A549 (cell line): Measurements from ENCODE around the gene CYP4F2. TPM values are rescaled to one million over a fixed set of nuclear protein-coding genes. Genes with fewer than 3 reads are reported as not detected.

Experiments
- ATAC-seq, 2 experiments: fragments of 200-7000 bp in 1 of 2; fragments of >200 bp in 1 of 2; cut with Nextera tagmentation in 1 of 2; cut with Tn5 transposase in 1 of 2; 3 replicates each; pipeline versions ENCODE4 v1.8.0 to v1.9.1; 2018 to 2020; ENCODE audit warnings: mild to moderate bottlenecking in 1 of 2, moderate library complexity in 1 of 2
- CTCF ChIA-PET: fragments of 300-600 bp; sonication (Branson Sonifier 250); formaldehyde crosslinking; extraction: SDS; loops from one replicate; lab custom pipeline; 2021; ENCODE audit warnings: antibody characterized with exemption, inconsistent platforms; lab: Yijun Ruan, JAX
- POLR2A ChIA-PET: fragments of 350-600 bp; formaldehyde crosslinking; extraction: SDS; loops from one replicate; lab custom pipeline; 2021; ENCODE audit warnings: antibody characterized with exemption, inconsistent platforms; lab: Yijun Ruan, JAX
- DNase-seq, 2 experiments: peaks; one replicate each; pipeline versions ENCODE4 v3.0.0 to v3.0.0-alpha.2; 2011 to 2016; ENCODE audit warnings: low read depth in 1 of 2, low spot score in 1 of 2
- FAIRE-seq: peaks from 2 replicates; lab custom pipeline; 2011; peaks lifted over from hg19 to GRCh38; lab: Jason Lieb, UNC
- H3K27ac ChIP-seq, 2 experiments: fragments of >200 bp; sonication (Bioruptor Twin); formaldehyde crosslinking; 3 replicates each; pipeline ENCODE4 v1.5.1; 2016 to 2017
- H3K4me1 ChIP-seq: fragments of >200 bp; sonication (Bioruptor Twin); formaldehyde crosslinking; 3 replicates; pipeline ENCODE4 v1.6.1; 2016
- H3K4me2 ChIP-seq: fragments of >200 bp; sonication (Bioruptor Twin); formaldehyde crosslinking; 3 replicates; pipeline ENCODE4 v1.6.1; 2016
- H3K4me3 ChIP-seq: fragments of >200 bp; sonication (Bioruptor Twin); formaldehyde crosslinking; 3 replicates; pipeline ENCODE4 v1.5.1; 2016
- H3K9me3 ChIP-seq: fragments of >200 bp; sonication (Bioruptor Twin); formaldehyde crosslinking; 3 replicates; pipeline ENCODE4 v1.6.1; 2016
- CHD2 ChIP-seq: fragments of 150-350 bp; IDR thresholded peaks from 2 replicates; pipeline ENCODE4 v1.6.1; 2014; ENCODE audit warnings: low read length; ENCODE audit not compliant: partially characterized antibody
- E2F6 ChIP-seq: IDR thresholded peaks from 2 replicates; pipeline ENCODE4 v1.6.1; 2012; ENCODE audit warnings: low read depth, borderline replicate concordance
- EHMT2 ChIP-seq: fragments of 200-600 bp; sonication (generic); IDR thresholded peaks from 2 replicates; pipeline ENCODE4 v1.6.1; 2016; ENCODE audit warnings: antibody characterized with exemption, low read depth, mild to moderate bottlenecking, moderate library complexity
- EP300 ChIP-seq, 2 experiments: fragments of >200 bp; sonication (Bioruptor Twin); formaldehyde crosslinking; IDR thresholded peaks; 2 replicates in 1 of 2; 3 replicates in 1 of 2; pipeline ENCODE4 v1.6.1; 2016 to 2017
- FOSB ChIP-seq: fragments of 250-450 bp; sonication (Bioruptor Pico); IDR thresholded peaks from 2 replicates; pipeline ENCODE4 v1.5.0; 2020; ENCODE audit warnings: mild to moderate bottlenecking, moderate library complexity
- HMGXB4 ChIP-seq: fragments of 250-450 bp; sonication (Bioruptor Pico); IDR thresholded peaks from 2 replicates; pipeline ENCODE4 v1.5.0; 2021; ENCODE audit warnings: mild to moderate bottlenecking, moderate library complexity, borderline replicate concordance
- HOXA7 ChIP-seq: fragments of 250-450 bp; sonication (Bioruptor Pico); IDR thresholded peaks from 2 replicates; pipeline ENCODE4 v1.5.0; 2020; ENCODE audit warnings: mild to moderate bottlenecking, moderate library complexity
- HOXB5 ChIP-seq: fragments of 250-450 bp; sonication (Bioruptor Pico); IDR thresholded peaks from 2 replicates; pipeline ENCODE4 v1.5.0; 2020; ENCODE audit warnings: mild to moderate bottlenecking, moderate library complexity
- JUNB ChIP-seq: fragments of >200 bp; sonication (Bioruptor Twin); formaldehyde crosslinking; IDR thresholded peaks from 2 replicates; pipeline ENCODE4 v1.6.1; 2016
- KDM1A ChIP-seq: fragments of 200-600 bp; sonication (generic); IDR thresholded peaks from 2 replicates; pipeline ENCODE4 v1.6.1; 2016; ENCODE audit warnings: low read depth, mild to moderate bottlenecking
- KDM5A ChIP-seq: fragments of 200-600 bp; sonication (generic); IDR thresholded peaks from 2 replicates; pipeline ENCODE4 v1.6.1; 2016; ENCODE audit warnings: antibody characterized with exemption, mild to moderate bottlenecking
- NFE2L2 ChIP-seq: fragments of 150-350 bp; conservative IDR thresholded peaks from 2 replicates; pipeline ENCODE4 v1.6.1; 2014; ENCODE audit warnings: low read length
- NPAS2 ChIP-seq: fragments of 250-450 bp; sonication (Bioruptor Pico); IDR thresholded peaks from 2 replicates; pipeline ENCODE4 v1.8.0; 2022; ENCODE audit warnings: mild to moderate bottlenecking, moderate library complexity, borderline replicate concordance
- NR3C1 ChIP-seq: fragments of >200 bp; sonication (Bioruptor Twin); formaldehyde crosslinking; IDR thresholded peaks from 3 replicates; pipeline ENCODE4 v1.6.1; 2017
- POLR2AphosphoS2 ChIP-seq: conservative IDR thresholded peaks from 2 replicates; pipeline ENCODE4 v1.6.1; 2012; ENCODE audit warnings: low read length, improper control_type of control experiment, inconsistent platforms
- RARB ChIP-seq: fragments of 250-450 bp; sonication (Bioruptor Pico); IDR thresholded peaks from 2 replicates; pipeline ENCODE4 v1.8.0; 2021; ENCODE audit warnings: mild to moderate bottlenecking, moderate library complexity
- SMC3 ChIP-seq: fragments of >200 bp; sonication (Bioruptor Twin); formaldehyde crosslinking; IDR thresholded peaks from 3 replicates; pipeline ENCODE4 v1.6.1; 2018; ENCODE audit warnings: inconsistent platforms
- SREBF2 ChIP-seq: fragments of 450-650 bp; IDR thresholded peaks from 2 replicates; pipeline ENCODE4 v1.6.1; 2014; ENCODE audit warnings: mild to moderate bottlenecking, moderate library complexity
- TFCP2L1 ChIP-seq: fragments of 250-450 bp; sonication (Bioruptor Pico); IDR thresholded peaks from 2 replicates; pipeline ENCODE4 v1.5.0; 2021; ENCODE audit warnings: mild to moderate bottlenecking
- TP53 ChIP-seq: fragments of 250-450 bp; sonication (Bioruptor Pico); IDR thresholded peaks from 2 replicates; pipeline ENCODE4 v1.5.0; 2021; ENCODE audit warnings: mild to moderate bottlenecking, moderate library complexity
- USF2 ChIP-seq: fragments of 450-650 bp; IDR thresholded peaks from 2 replicates; pipeline ENCODE4 v1.6.1; 2014; ENCODE audit warnings: antibody characterized with exemption
- ZFP36 ChIP-seq: fragments of 450-650 bp; IDR thresholded peaks from 2 replicates; pipeline ENCODE4 v1.6.1; 2014; ENCODE audit warnings: borderline replicate concordance; ENCODE audit not compliant: partially characterized antibody
- ZSCAN20 ChIP-seq: fragments of 250-450 bp; sonication (Bioruptor Pico); IDR thresholded peaks from 2 replicates; pipeline ENCODE4 v1.8.0; 2022; ENCODE audit warnings: mild to moderate bottlenecking, moderate library complexity
- whole genome bisulfite sequencing: methylation state at CpG from one replicate; pipeline ENCODE4 v1.1.6; 2017; ENCODE audit errors: missing lambda C conversion rate; 5-methylcytosine and 5-hydroxymethylcytosine counted together
- polyA plus RNA-seq, 4 experiments: library from polyadenylated mRNA; depleted of rRNA in 3 of 4; stranded (reverse); fragments of >200 nt; fragmentation: RNase III in 1 of 4; extraction: RNeasy Plus Mini Kit Qiagen cat#74134 plus additional on column Dnase treatment in 1 of 4; gene quantifications; 2 replicates in 3 of 4; 3 replicates in 1 of 4; pipeline ENCODE4 v1.2.3, GENCODE V29; 2011 to 2017
- TF ChIP-seq, protein P1 (sequence below): fragments of >200 bp; sonication (Bioruptor Twin); formaldehyde crosslinking; IDR thresholded peaks from 3 replicates; pipeline ENCODE4 v1.5.1; 2016
- TF ChIP-seq, protein P2 (sequence below): fragments of 200-600 bp; sonication (generic); IDR thresholded peaks from 2 replicates; pipeline ENCODE4 v1.6.1; 2016; ENCODE audit warnings: antibody characterized with exemption, mild to moderate bottlenecking, moderate library complexity
- TF ChIP-seq, protein P3 (sequence below): fragments of 150-350 bp; IDR thresholded peaks from 2 replicates; pipeline ENCODE4 v1.6.1; 2014; ENCODE audit warnings: low read depth, mild to moderate bottlenecking, low read length
- TF ChIP-seq, protein P4 (sequence below): IDR thresholded peaks from 2 replicates; pipeline ENCODE4 v1.6.1; 2012

CYP4F2 gene
- polyA plus RNA-seq, 2 of the 4 experiments (the other 2 are of a cell fraction): 0.13 to 0.43 TPM

DNA sequence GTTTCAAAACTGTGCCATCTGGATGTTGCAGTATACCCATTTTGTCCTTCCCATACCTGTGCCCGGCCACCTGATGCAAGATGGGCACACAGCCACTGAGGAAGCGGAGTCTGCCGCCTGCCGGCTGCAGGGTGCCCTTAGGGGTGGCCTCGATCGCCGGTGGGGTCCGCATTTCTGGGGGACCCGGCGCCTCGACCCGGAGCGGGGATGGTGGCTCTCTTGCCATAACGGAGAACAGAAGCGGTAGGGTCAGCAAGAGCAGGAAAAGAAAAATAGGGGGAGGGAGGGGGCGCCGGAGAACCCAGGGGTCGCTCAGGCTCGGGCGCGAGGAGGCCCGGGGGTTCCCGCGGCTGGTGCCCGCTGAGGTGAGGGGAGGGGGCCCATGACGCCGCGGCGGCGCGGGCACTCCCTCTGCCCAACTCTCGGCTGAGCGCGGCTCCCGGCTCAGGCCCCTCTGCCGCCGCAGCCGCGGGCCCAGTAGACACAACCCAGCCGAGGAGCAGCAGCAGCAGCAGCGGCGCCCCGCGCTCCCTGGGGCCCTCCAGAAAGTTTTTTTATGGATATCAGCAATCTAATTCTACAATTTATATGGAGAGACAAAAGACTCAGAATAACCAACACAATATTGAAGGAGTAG, 13.8 kb upstream of the CYP4F2 start:
- TF ChIP-seq NFE2L2: no peak
- no peak for TF ChIP-seq NPAS2 (CRISPR knock-in tag)
- no peak for TF ChIP-seq ZFP36
- no peak for TF ChIP-seq KDM1A
- no peak for TF ChIP-seq HOXA7
- TF ChIP-seq RARB (CRISPR knock-in tag): no peak
- TF ChIP-seq, protein P1, sequence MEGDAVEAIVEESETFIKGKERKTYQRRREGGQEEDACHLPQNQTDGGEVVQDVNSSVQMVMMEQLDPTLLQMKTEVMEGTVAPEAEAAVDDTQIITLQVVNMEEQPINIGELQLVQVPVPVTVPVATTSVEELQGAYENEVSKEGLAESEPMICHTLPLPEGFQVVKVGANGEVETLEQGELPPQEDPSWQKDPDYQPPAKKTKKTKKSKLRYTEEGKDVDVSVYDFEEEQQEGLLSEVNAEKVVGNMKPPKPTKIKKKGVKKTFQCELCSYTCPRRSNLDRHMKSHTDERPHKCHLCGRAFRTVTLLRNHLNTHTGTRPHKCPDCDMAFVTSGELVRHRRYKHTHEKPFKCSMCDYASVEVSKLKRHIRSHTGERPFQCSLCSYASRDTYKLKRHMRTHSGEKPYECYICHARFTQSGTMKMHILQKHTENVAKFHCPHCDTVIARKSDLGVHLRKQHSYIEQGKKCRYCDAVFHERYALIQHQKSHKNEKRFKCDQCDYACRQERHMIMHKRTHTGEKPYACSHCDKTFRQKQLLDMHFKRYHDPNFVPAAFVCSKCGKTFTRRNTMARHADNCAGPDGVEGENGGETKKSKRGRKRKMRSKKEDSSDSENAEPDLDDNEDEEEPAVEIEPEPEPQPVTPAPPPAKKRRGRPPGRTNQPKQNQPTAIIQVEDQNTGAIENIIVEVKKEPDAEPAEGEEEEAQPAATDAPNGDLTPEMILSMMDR: no peak
- TF ChIP-seq TP53 (CRISPR knock-in tag): no peak
- TF ChIP-seq ZSCAN20 (CRISPR knock-in tag): no peak
- no peak for TF ChIP-seq SREBF2
- TF ChIP-seq JUNB: no peak
- TF ChIP-seq KDM5A: no peak
- no peak for TF ChIP-seq FOSB (CRISPR knock-in tag)
- TF ChIP-seq, protein P2, sequence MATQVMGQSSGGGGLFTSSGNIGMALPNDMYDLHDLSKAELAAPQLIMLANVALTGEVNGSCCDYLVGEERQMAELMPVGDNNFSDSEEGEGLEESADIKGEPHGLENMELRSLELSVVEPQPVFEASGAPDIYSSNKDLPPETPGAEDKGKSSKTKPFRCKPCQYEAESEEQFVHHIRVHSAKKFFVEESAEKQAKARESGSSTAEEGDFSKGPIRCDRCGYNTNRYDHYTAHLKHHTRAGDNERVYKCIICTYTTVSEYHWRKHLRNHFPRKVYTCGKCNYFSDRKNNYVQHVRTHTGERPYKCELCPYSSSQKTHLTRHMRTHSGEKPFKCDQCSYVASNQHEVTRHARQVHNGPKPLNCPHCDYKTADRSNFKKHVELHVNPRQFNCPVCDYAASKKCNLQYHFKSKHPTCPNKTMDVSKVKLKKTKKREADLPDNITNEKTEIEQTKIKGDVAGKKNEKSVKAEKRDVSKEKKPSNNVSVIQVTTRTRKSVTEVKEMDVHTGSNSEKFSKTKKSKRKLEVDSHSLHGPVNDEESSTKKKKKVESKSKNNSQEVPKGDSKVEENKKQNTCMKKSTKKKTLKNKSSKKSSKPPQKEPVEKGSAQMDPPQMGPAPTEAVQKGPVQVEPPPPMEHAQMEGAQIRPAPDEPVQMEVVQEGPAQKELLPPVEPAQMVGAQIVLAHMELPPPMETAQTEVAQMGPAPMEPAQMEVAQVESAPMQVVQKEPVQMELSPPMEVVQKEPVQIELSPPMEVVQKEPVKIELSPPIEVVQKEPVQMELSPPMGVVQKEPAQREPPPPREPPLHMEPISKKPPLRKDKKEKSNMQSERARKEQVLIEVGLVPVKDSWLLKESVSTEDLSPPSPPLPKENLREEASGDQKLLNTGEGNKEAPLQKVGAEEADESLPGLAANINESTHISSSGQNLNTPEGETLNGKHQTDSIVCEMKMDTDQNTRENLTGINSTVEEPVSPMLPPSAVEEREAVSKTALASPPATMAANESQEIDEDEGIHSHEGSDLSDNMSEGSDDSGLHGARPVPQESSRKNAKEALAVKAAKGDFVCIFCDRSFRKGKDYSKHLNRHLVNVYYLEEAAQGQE: no peak
- TF ChIP-seq EHMT2: no peak
- no peak for TF ChIP-seq E2F6
- no peak for TF ChIP-seq HOXB5 (CRISPR knock-in tag)
- TF ChIP-seq, protein P3, sequence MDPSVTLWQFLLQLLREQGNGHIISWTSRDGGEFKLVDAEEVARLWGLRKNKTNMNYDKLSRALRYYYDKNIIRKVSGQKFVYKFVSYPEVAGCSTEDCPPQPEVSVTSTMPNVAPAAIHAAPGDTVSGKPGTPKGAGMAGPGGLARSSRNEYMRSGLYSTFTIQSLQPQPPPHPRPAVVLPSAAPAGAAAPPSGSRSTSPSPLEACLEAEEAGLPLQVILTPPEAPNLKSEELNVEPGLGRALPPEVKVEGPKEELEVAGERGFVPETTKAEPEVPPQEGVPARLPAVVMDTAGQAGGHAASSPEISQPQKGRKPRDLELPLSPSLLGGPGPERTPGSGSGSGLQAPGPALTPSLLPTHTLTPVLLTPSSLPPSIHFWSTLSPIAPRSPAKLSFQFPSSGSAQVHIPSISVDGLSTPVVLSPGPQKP: no peak
- CTCF ChIA-PET: no interaction called here
- H3K4me3 ChIP-seq: no peak overlapping the region
- no peak for FAIRE-seq
- no peak for ATAC-seq
- no peak overlapping the region for H3K27ac ChIP-seq
- WGBS: 95% methylated on average over 29 of the region's 44 CpGs
- DNase-seq: no peak
- H3K9me3 ChIP-seq: peaks cover 2% of the 10 kb centered on the region; the same call in 1 of the 3 replicates
- POLR2A ChIA-PET: no interaction called here
- no peaks in the 10 kb centered on the region for H3K4me1 ChIP-seq
- H3K4me2 ChIP-seq: no peak overlapping the region

DNA sequence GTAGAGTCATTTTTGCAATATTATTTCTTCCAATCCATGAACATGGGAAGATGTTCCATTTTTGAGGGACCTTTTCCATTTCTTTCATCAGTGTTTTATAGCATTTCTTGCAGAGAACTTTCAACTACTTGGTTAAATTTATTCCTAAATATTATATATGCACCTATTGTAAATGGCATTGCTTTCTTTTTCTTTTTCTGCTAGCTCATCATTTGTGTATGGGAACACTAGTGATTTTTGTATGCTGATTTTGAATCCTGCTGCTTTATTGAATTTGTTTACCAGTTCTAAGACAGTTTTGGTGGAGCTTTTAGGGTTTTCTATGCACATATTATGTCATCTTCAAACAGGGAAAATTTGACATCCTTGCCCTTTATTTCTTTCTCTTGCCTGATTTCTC, 7.2 kb upstream of the CYP4F2 start:
- CTCF ChIA-PET: interaction anchor here (0.6 kb wide), 1 partner anchor 232 kb away, joined by 3 read pairs; the partner anchor contains the start of gene CYP4F12
- TF ChIP-seq SMC3: no peak
- no peak for TF ChIP-seq POLR2AphosphoS2
- no peak for TF ChIP-seq CHD2
- no peak for TF ChIP-seq USF2
- no peak for TF ChIP-seq HOXB5 (CRISPR knock-in tag)
- TF ChIP-seq HMGXB4: no peak
- no peak for TF ChIP-seq TFCP2L1 (CRISPR knock-in tag)
- no peak for TF ChIP-seq NPAS2 (CRISPR knock-in tag)
- TF ChIP-seq KDM5A: no peak
- TF ChIP-seq NR3C1: no peak
- TF ChIP-seq EP300 (IDR thresholded peaks at IDR 0.05): no peak
- TF ChIP-seq, protein P4, sequence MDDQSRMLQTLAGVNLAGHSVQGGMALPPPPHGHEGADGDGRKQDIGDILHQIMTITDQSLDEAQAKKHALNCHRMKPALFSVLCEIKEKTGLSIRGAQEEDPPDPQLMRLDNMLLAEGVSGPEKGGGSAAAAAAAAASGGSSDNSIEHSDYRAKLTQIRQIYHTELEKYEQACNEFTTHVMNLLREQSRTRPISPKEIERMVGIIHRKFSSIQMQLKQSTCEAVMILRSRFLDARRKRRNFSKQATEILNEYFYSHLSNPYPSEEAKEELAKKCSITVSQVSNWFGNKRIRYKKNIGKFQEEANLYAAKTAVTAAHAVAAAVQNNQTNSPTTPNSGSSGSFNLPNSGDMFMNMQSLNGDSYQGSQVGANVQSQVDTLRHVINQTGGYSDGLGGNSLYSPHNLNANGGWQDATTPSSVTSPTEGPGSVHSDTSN: no peak

More for the DNA sequence above, 7.2 kb upstream of the CYP4F2 start:
- ATAC-seq: no peak
- H3K9me3 ChIP-seq: peaks cover 5% of the 10 kb centered on the region; the same call in 2 of the 3 replicates
- H3K27ac ChIP-seq: no peak overlapping the region
- no peak for DNase-seq
- H3K4me3 ChIP-seq: no peak overlapping the region
- H3K4me2 ChIP-seq: no peak overlapping the region
- no peaks in the 10 kb centered on the region for H3K4me1 ChIP-seq
- FAIRE-seq: no peak
- POLR2A ChIA-PET: no interaction called here
